ENCODE measurements around the gene DRC7. TPM values are rescaled to one million over a fixed set of nuclear protein-coding genes. Genes with fewer than 3 reads are reported as not detected.

Gene DRC7
- total RNA-seq, 1 experiment from 2014 or later: 0.72 TPM

DNA sequence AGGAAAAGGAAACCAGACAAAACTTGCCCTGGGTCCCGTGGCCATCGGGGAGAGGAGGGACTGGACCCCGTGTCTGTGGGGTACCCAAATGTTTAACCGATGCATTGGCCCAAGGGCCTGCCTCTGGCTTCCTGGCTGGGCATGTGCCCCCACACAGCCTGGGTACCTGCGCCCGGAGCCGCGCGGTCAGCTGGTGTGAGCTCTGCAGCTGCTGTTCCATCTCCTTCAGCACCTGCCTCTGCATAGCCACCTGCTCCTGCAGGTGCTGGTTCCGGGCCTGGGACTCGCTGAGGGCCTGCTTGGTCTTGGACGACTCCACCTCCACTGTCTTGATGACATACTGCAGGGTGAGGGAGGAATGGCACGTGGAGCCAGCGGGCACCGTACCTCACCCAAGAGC lies 75.8 kb downstream of the DRC7 start:
- no peak overlapping the region for H2BK20ac ChIP-seq (ENCODE audit: low read depth, low read length, poor library complexity, severe bottlenecking)
- H3K23ac ChIP-seq (ENCODE audit: insufficient read length, low read depth, low read length): no peak overlapping the region
- H2BK120ac ChIP-seq (ENCODE audit: low read depth, low read length, poor library complexity, severe bottlenecking): no peak overlapping the region
- H4K8ac ChIP-seq (replicated peaks; ENCODE audit: insufficient read length, low read depth, low read length): no peak overlapping the region
- H2BK15ac ChIP-seq (ENCODE audit: low read depth, low read length): no peak overlapping the region
- no peaks in the 10 kb centered on the region for H3K23me2 ChIP-seq (ENCODE audit: insufficient read length, low read depth, low read length, poor library complexity, severe bottlenecking)
- H4K5ac ChIP-seq (ENCODE audit: insufficient read length, low read depth, low read length): no peak overlapping the region
- no peaks in the 10 kb centered on the region for H3K9me3 ChIP-seq (ENCODE audit: control insufficient read depth, low read depth, low read length)
- no peak overlapping the region for H3K4ac ChIP-seq (ENCODE audit: low read depth, low read length)
- no peak overlapping the region for H2AFZ ChIP-seq (ENCODE audit: low read length)
- no peaks in the 10 kb centered on the region for H3K79me2 ChIP-seq (ENCODE audit: insufficient read depth, low read length)
- WGBS (ENCODE audit: extremely low coverage, insufficient read length, low lambda C conversion rate): no CpG with 5 or more reads among the region's 15 CpGs
- no peak overlapping the region for H2AK5ac ChIP-seq (ENCODE audit: insufficient read length, low read length)
- no peak overlapping the region; the same call in 1 of the 2 replicates for H3K14ac ChIP-seq (ENCODE audit: insufficient read depth, low read length)
- no peaks in the 10 kb centered on the region for H3K79me1 ChIP-seq (ENCODE audit: insufficient read depth, low read depth, low read length, poor library complexity, severe bottlenecking)
- H3T11ph ChIP-seq (ENCODE audit: low read length): no peak overlapping the region
- no peak overlapping the region for H3K9ac ChIP-seq (ENCODE audit: extremely low read depth, insufficient read length, low read length)
- no peaks in the 10 kb centered on the region for H4K20me1 ChIP-seq (ENCODE audit: control insufficient read depth, insufficient read depth, insufficient read length)
- H3K27ac ChIP-seq (ENCODE audit: insufficient read length, low read depth, low read length): no peak overlapping the region
- no peak for DNase-seq
- Mint-ChIP-seq H3K27me3 (ENCODE audit: low read depth) (peaks cover 4% of the 10 kb centered on the region), H3K4me1 (peaks cover 8 to 19% of the 10 kb centered on the region in 2 experiments), H3K27ac (no peak overlapping the region), H3K4me3 (no peak overlapping the region), H3K36me3 (ENCODE audit: insufficient read depth in 1 of 3, low read depth in 3 of 3) (no peaks in the 10 kb centered on the region), H3K9me3 (no peaks in the 10 kb centered on the region)
- peaks cover 4% of the 10 kb centered on the region; the same call in 1 of the 2 replicates for H3K4me1 ChIP-seq (ENCODE audit: insufficient read depth, low read length)
- H3K18ac ChIP-seq (ENCODE audit: insufficient read length, low read depth, low read length): no peak overlapping the region
- H4K91ac ChIP-seq (ENCODE audit: insufficient read length, low read depth, low read length): no peak overlapping the region
- H2BK12ac ChIP-seq (ENCODE audit: insufficient read length, low read depth, low read length): no peak overlapping the region
- H3K56ac ChIP-seq (ENCODE audit: insufficient read length, low read depth, low read length): no peak overlapping the region
- H3K27me3 ChIP-seq (ENCODE audit: insufficient read depth, low read length): no peaks in the 10 kb centered on the region
- no peak overlapping the region for H2BK5ac ChIP-seq (ENCODE audit: insufficient read length, low read length)
- H3K4me2 ChIP-seq (ENCODE audit: insufficient read depth, insufficient read length, low read length): no peak overlapping the region
- TF ChIP-seq, protein P1, sequence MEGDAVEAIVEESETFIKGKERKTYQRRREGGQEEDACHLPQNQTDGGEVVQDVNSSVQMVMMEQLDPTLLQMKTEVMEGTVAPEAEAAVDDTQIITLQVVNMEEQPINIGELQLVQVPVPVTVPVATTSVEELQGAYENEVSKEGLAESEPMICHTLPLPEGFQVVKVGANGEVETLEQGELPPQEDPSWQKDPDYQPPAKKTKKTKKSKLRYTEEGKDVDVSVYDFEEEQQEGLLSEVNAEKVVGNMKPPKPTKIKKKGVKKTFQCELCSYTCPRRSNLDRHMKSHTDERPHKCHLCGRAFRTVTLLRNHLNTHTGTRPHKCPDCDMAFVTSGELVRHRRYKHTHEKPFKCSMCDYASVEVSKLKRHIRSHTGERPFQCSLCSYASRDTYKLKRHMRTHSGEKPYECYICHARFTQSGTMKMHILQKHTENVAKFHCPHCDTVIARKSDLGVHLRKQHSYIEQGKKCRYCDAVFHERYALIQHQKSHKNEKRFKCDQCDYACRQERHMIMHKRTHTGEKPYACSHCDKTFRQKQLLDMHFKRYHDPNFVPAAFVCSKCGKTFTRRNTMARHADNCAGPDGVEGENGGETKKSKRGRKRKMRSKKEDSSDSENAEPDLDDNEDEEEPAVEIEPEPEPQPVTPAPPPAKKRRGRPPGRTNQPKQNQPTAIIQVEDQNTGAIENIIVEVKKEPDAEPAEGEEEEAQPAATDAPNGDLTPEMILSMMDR (conservative IDR thresholded peaks at IDR 0.05): no peak
